K562 (cell line): ENCODE results near the gene ZNF276. TPM values are rescaled to one million over a fixed set of nuclear protein-coding genes. Genes with fewer than 3 reads are reported as not detected.

ENCODE experiments used
- ARNT ChIP-seq, 2 experiments: fragments of 450-650 bp; IDR thresholded peaks; 2 replicates each; pipeline ENCODE4 v1.6.1; 2016; ENCODE audit warnings: mild to moderate bottlenecking in 1 of 2
- BRCA1 ChIP-seq, 2 experiments: fragments of 450-650 bp in 1 of 2; sonication (generic) in 1 of 2; formaldehyde crosslinking in 1 of 2; IDR thresholded peaks; 2 replicates each; pipeline versions ENCODE4 v1.5.0 to v1.6.1; 2017 to 2020; ENCODE audit warnings: mild to moderate bottlenecking in 1 of 2, missing genetic modification reagents in 1 of 2
- BRD4 ChIP-seq: fragments of 200-600 bp; sonication (generic); IDR thresholded peaks from 2 replicates; pipeline ENCODE4 v1.6.1; 2017; ENCODE audit warnings: inconsistent platforms
- CXXC5 ChIP-seq: fragments of 250-450 bp; sonication (Bioruptor Pico); IDR thresholded peaks from 2 replicates; pipeline ENCODE4 v1.8.0; 2022; ENCODE audit warnings: inconsistent platforms, mild to moderate bottlenecking, moderate library complexity
- DIDO1 ChIP-seq: fragments of 450-650 bp; IDR thresholded peaks from 2 replicates; pipeline ENCODE4 v1.6.1; 2016; ENCODE audit warnings: low read depth, missing biosample characterization, missing genetic modification characterization
- E2F6 ChIP-seq, 2 experiments: IDR thresholded peaks; 2 replicates each; pipeline ENCODE4 v1.6.1; 2011; ENCODE audit warnings: borderline replicate concordance in 1 of 2, control low read depth in 1 of 2, low read depth in 1 of 2, low read length in 1 of 2, mild to moderate bottlenecking in 1 of 2, mixed read lengths in 1 of 2, moderate library complexity in 1 of 2; ENCODE audit not compliant: insufficient read depth in 1 of 2, insufficient read length in 1 of 2, poor library complexity in 1 of 2, severe bottlenecking in 1 of 2; ENCODE audit errors: extremely low read depth in 1 of 2
- ETS2 ChIP-seq: IDR thresholded peaks from 2 replicates; pipeline ENCODE4 v1.6.1; 2016; ENCODE audit warnings: borderline replicate concordance, missing genetic modification characterization, mild to moderate bottlenecking, moderate library complexity, missing compliant biosample characterization; ENCODE audit not compliant: poor library complexity, severe bottlenecking
- ETV1 ChIP-seq: fragments of 450-650 bp; conservative IDR thresholded peaks from 2 replicates; pipeline ENCODE4 v1.6.1; 2016; ENCODE audit warnings: missing genetic modification characterization, control low read depth, low read depth, missing compliant biosample characterization
- GTF2F1 ChIP-seq: IDR thresholded peaks from 2 replicates; pipeline ENCODE4 v1.6.1; 2011; ENCODE audit warnings: low read depth, low read length, improper control_type of control experiment
- HDAC2 ChIP-seq: fragments of 450-650 bp; IDR thresholded peaks from 2 replicates; pipeline ENCODE4 v1.6.1; 2016; ENCODE audit warnings: mild to moderate bottlenecking
- KAT2B ChIP-seq: IDR thresholded peaks from one replicate; pipeline ENCODE4 v1.6.1; 2012; ENCODE audit warnings: low read depth, mild to moderate bottlenecking, control low read depth, inconsistent platforms, low read length, moderate library complexity
- MAFK ChIP-seq: IDR thresholded peaks from 2 replicates; pipeline ENCODE4 v1.6.1; 2011; ENCODE audit warnings: low read length, improper control_type of control experiment
- MCM3 ChIP-seq: fragments of 450-650 bp; IDR thresholded peaks from 2 replicates; pipeline ENCODE4 v1.6.1; 2016
- NR2C2 ChIP-seq, 2 experiments: fragments of 200-800 bp in 1 of 2; sonication (Bioruptor generic) in 1 of 2; sonication (generic) in 1 of 2; formaldehyde crosslinking in 1 of 2; IDR thresholded peaks; 2 replicates each; pipeline versions ENCODE4 v1.6.1 to v1.8.0; 2016 to 2022; ENCODE audit warnings: mild to moderate bottlenecking in 1 of 2, missing compliant biosample characterization in 1 of 2, missing genetic modification characterization in 1 of 2, missing genetic modification reagents in 1 of 2
- PML ChIP-seq: IDR thresholded peaks from 2 replicates; pipeline ENCODE4 v1.6.1; 2012; ENCODE audit warnings: low read length, inconsistent platforms
- POLR2G ChIP-seq: fragments of 200-400 bp; formaldehyde crosslinking; IDR thresholded peaks from 2 replicates; pipeline ENCODE4 v1.6.1; 2017; ENCODE audit warnings: low read depth, mild to moderate bottlenecking, antibody characterized with exemption, low read length, moderate library complexity
- RAD21 ChIP-seq, 2 experiments: fragments of 250-450 bp in 1 of 2; fragments of 450-650 bp in 1 of 2; sonication (Bioruptor Pico) in 1 of 2; formaldehyde crosslinking in 1 of 2; IDR thresholded peaks in 1 of 2; conservative IDR thresholded peaks in 1 of 2; 2 replicates each; pipeline versions ENCODE4 v1.4.0 to v1.8.0; 2020 to 2022; ENCODE audit warnings: mild to moderate bottlenecking in 2 of 2, moderate library complexity in 1 of 2
- ZBTB1 ChIP-seq: sonication (generic); formaldehyde crosslinking; IDR thresholded peaks from 2 replicates; pipeline ENCODE4 v1.8.1; 2023; ENCODE audit warnings: missing genetic modification reagents, low read depth, mild to moderate bottlenecking, borderline replicate concordance
- ZBTB7A ChIP-seq: IDR thresholded peaks from 2 replicates; pipeline ENCODE4 v1.6.1; 2011; ENCODE audit warnings: low read depth, mild to moderate bottlenecking, low read length, moderate library complexity, borderline replicate concordance; ENCODE audit not compliant: control insufficient read depth
- ZBTB9 ChIP-seq: fragments of 450-650 bp; formaldehyde crosslinking; IDR thresholded peaks from 2 replicates; pipeline ENCODE4 v1.4.0; 2020; ENCODE audit warnings: mild to moderate bottlenecking, moderate library complexity
- ZEB2 ChIP-seq: fragments of 450-650 bp; IDR thresholded peaks from 2 replicates; pipeline ENCODE4 v1.6.1; 2016
- ZFP36 ChIP-seq: fragments of 150-350 bp; IDR thresholded peaks from 2 replicates; pipeline ENCODE4 v1.6.1; 2018; ENCODE audit warnings: low read length, low read depth; ENCODE audit not compliant: partially characterized antibody
- ZFPM2 ChIP-seq: fragments of 250-450 bp; sonication (Bioruptor Pico); IDR thresholded peaks from 2 replicates; pipeline ENCODE4 v1.5.1; 2022; ENCODE audit warnings: mild to moderate bottlenecking
- ZNF316 ChIP-seq: fragments of 450-650 bp; IDR thresholded peaks from 2 replicates; pipeline ENCODE4 v1.6.1; 2016
- ZNF561 ChIP-seq: fragments of 450-650 bp; formaldehyde crosslinking; conservative IDR thresholded peaks from 2 replicates; pipeline ENCODE4 v1.4.0; 2020; ENCODE audit warnings: mild to moderate bottlenecking, moderate library complexity
- ZNF778 ChIP-seq: fragments of 450-650 bp; formaldehyde crosslinking; IDR thresholded peaks from 2 replicates; pipeline ENCODE4 v1.4.0; 2020; ENCODE audit warnings: mild to moderate bottlenecking, moderate library complexity
- ZNF780A ChIP-seq: fragments of 250-450 bp; sonication (Bioruptor Pico); IDR thresholded peaks from 2 replicates; pipeline ENCODE4 v1.5.0; 2021; ENCODE audit warnings: mild to moderate bottlenecking
- polyA plus RNA-seq, 8 experiments: library from polyadenylated mRNA; depleted of rRNA in 4 of 8; stranded (reverse) in 5 of 8; unstranded in 3 of 8; fragments of >200 nt; fragmentation: Nextera tagmentation in 2 of 8; fragmentation: Illumina TruSeq in 1 of 8; extraction: Ambion mirVana in 2 of 8; extraction: Trizol in 1 of 8; gene quantifications; 2 replicates each; pipeline versions ENCODE4 v1.2.1 to v1.2.3, GENCODE V29; 2011 to 2014; ENCODE audit warnings: inconsistent platforms in 1 of 8, missing spikeins in 1 of 8
- total RNA-seq, 7 experiments: library from RNA; depleted of rRNA in 6 of 7; stranded (reverse); fragments of >200 nt in 6 of 7; fragmentation: Illumina TruSeq in 2 of 7; extraction: Trizol in 2 of 7; gene quantifications; 2 replicates each; pipeline versions ENCODE4 v1.2.1 to v1.2.3, GENCODE V29; 2011 to 2021; ENCODE audit warnings: low replicate concordance in 1 of 7

ZNF276 gene
- total and polyA plus RNA-seq, 9 of the 15 experiments (the other 6 are each of a cell fraction or from before 2014, with no cell fraction given), result 0.49 to 43.9 (median 15.8) TPM

GRCh38 chr16:89701425-89702406 lies 19.6 kb upstream of the ZNF276 start, which contains the start of gene SPATA2L (continued):
- peak; percentile 79 for TF ChIP-seq CXXC5 (CRISPR knock-in tag)
- TF ChIP-seq ZNF780A (CRISPR knock-in tag), result no peak
- no peak for TF ChIP-seq ZFPM2 (CRISPR knock-in tag)
- peak; percentile 40; the same call in 1 of the 2 replicates for TF ChIP-seq NR2C2 (CRISPR knock-in tag; IDR thresholded peaks at IDR 0.05)
- TF ChIP-seq NR2C2 (tag; IDR thresholded peaks at IDR 0.05), result no peak
- peak; percentile 29; the same call in 1 of the 2 replicates for TF ChIP-seq ETV1
- no peak for TF ChIP-seq MAFK
- peak; percentile 87 for TF ChIP-seq POLR2G
- peak; percentile 58 to 60 for TF ChIP-seq E2F6 (IDR thresholded peaks at IDR 0.05; ENCODE audit: borderline replicate concordance in 1 of 2, extremely low read depth in 1 of 2, insufficient read depth in 1 of 2, insufficient read length in 1 of 2, low read depth in 1 of 2, low read length in 1 of 2, poor library complexity in 1 of 2, severe bottlenecking in 1 of 2)
- TF ChIP-seq ZNF316, result no peak
- no peak for TF ChIP-seq ZFP36
- TF ChIP-seq DIDO1, result no peak
- no peak for TF ChIP-seq ZBTB9 (CRISPR knock-in tag)
- no peak; the same call in 1 of the 2 replicates for TF ChIP-seq ZBTB1 (CRISPR knock-in tag)
- TF ChIP-seq ZEB2, result no peak
- no peak for TF ChIP-seq BRD4
- TF ChIP-seq ARNT (IDR thresholded peaks at IDR 0.05), result no peak
- peak in 1 of 2 experiments; percentile 49; a peak in 3 of 4 replicates for TF ChIP-seq RAD21 (CRISPR knock-in tag; conservative IDR thresholded peaks at IDR 0.05 in 1 of 2, IDR thresholded peaks at IDR 0.05 in 1 of 2)
- no peak for TF ChIP-seq PML
- no peak for TF ChIP-seq ZNF778 (CRISPR knock-in tag)
- TF ChIP-seq KAT2B, result no peak
- TF ChIP-seq BRCA1 (IDR thresholded peaks at IDR 0.05), result no peak
- TF ChIP-seq BRCA1 (CRISPR knock-in tag; IDR thresholded peaks at IDR 0.05), result no peak
- TF ChIP-seq ZNF561, result no peak
- TF ChIP-seq ETS2, result no peak
- TF ChIP-seq MCM3, result no peak
- peak; percentile 50; the same call in 1 of the 2 replicates for TF ChIP-seq HDAC2
- no peak; the same call in 1 of the 2 replicates for TF ChIP-seq ZBTB7A
- no peak for TF ChIP-seq GTF2F1
